Cardiac muscle cell (in vitro differentiated cells and primary cell): ENCODE results near the gene PLEKHS1. TPM values are rescaled to one million over a fixed set of nuclear protein-coding genes. Genes with fewer than 3 reads are reported as not detected.
"Not testable (repeated sequence)": the region's sequence is repeated elsewhere in the genome, so short reads cannot be mapped to it uniquely, and the experiment has no call there.

Experiments used
- DNase-seq, 2 donors: peaks; one replicate each; pipeline versions ENCODE4 v3.0.0 to v3.0.0-alpha.2; 2010 to 2017; ENCODE audit warnings: low read depth in 1 of 2, low spot score in 1 of 2
- H3K27ac ChIP-seq: fragments of 200-600 bp; sonication (generic); 2 replicates; pipeline ENCODE4 v1.5.1; 2016
- H3K27me3 ChIP-seq: fragments of 200-600 bp; sonication (generic); 2 replicates; pipeline ENCODE4 v1.6.0; 2016; ENCODE audit warnings: control low read depth
- H3K36me3 ChIP-seq: fragments of 200-600 bp; sonication (generic); 2 replicates; pipeline ENCODE4 v1.5.1; 2016; ENCODE audit warnings: control low read depth
- H3K4me1 ChIP-seq: fragments of 200-600 bp; sonication (generic); 2 replicates; pipeline ENCODE4 v1.8.1; 2017; ENCODE audit warnings: low read depth, mild to moderate bottlenecking, mixed run types
- H3K4me3 ChIP-seq: fragments of 200-600 bp; sonication (generic); 2 replicates; pipeline ENCODE4 v1.5.1; 2016; ENCODE audit warnings: mild to moderate bottlenecking
- H3K9me3 ChIP-seq: fragments of 200-600 bp; sonication (generic); 2 replicates; pipeline ENCODE4 v1.5.1; 2017; ENCODE audit warnings: low read depth, mild to moderate bottlenecking, control low read depth
- CTCF ChIP-seq: IDR thresholded peaks from 2 replicates; pipeline ENCODE4 v1.5.1; 2012; ENCODE audit warnings: low read depth, mild to moderate bottlenecking, low read length
- polyA plus RNA-seq: library from polyadenylated mRNA; unstranded; fragments of >200 nt; fragmentation: Nextera tagmentation; extraction: Ambion mirVana; gene quantifications from 2 replicates; pipeline ENCODE4 v1.2.1, GENCODE V29; 2016
- total RNA-seq: library from RNA; depleted of rRNA; stranded (reverse); fragments of >200 nt; gene quantifications from 2 replicates; pipeline ENCODE4 v1.2.3, GENCODE V29; 2016

PLEKHS1 gene
- total and polyA plus RNA-seq, 2 experiments from 2014 or later: not detected

- no peaks in the 10 kb centered on the region for H3K4me1 ChIP-seq
- no peaks in the 10 kb centered on the region for H3K36me3 ChIP-seq
- DNase-seq: no peak
Measured at GRCh38 chr10:113764582-113764981, 13.1 kb downstream of the PLEKHS1 start.

GRCh38 chr10:113765910-113766309 lies 14.4 kb downstream of the PLEKHS1 start:
- H3K4me1 ChIP-seq: no peaks in the 10 kb centered on the region
- H3K9me3 ChIP-seq: no peaks in the 10 kb centered on the region
- no peak for DNase-seq
- TF ChIP-seq CTCF: no peak
- H3K27me3 ChIP-seq: peaks cover 74% of the 10 kb centered on the region
- no peaks in the 10 kb centered on the region for H3K36me3 ChIP-seq
- H3K4me3 ChIP-seq: no peak overlapping the region
- H3K27ac ChIP-seq: no peak overlapping the region

More at GRCh38 chr10:113764582-113764981, 13.1 kb downstream of the PLEKHS1 start:
- no peak overlapping the region for H3K27ac ChIP-seq
- H3K9me3 ChIP-seq: no peaks in the 10 kb centered on the region
- no peak overlapping the region for H3K4me3 ChIP-seq
- no peak for TF ChIP-seq CTCF
- peaks cover 61% of the 10 kb centered on the region for H3K27me3 ChIP-seq

- DNase-seq: no peak
- H3K27ac ChIP-seq: no peak overlapping the region
- H3K36me3 ChIP-seq: no peaks in the 10 kb centered on the region
- peaks cover 86% of the 10 kb centered on the region for H3K27me3 ChIP-seq
- no peak for TF ChIP-seq CTCF
- H3K4me3 ChIP-seq: no peak overlapping the region
- H3K4me1 ChIP-seq: no peaks in the 10 kb centered on the region
- no peaks in the 10 kb centered on the region for H3K9me3 ChIP-seq
Measured at GRCh38 chr10:113767222-113767621, 15.7 kb downstream of the PLEKHS1 start.

- no peak for DNase-seq
Measured at GRCh38 chr10:113770346-113770745, 18.9 kb downstream of the PLEKHS1 start.

GRCh38 chr10:113771131-113771530 lies 19.6 kb downstream of the PLEKHS1 start:
- H3K27ac ChIP-seq, H3K4me3 ChIP-seq, H3K4me1 ChIP-seq, DNase-seq, H3K36me3 ChIP-seq, H3K9me3 ChIP-seq: not testable (repeated sequence)
- peaks cover 98% of the 10 kb centered on the region for H3K27me3 ChIP-seq

More at GRCh38 chr10:113770346-113770745, 18.9 kb downstream of the PLEKHS1 start:
- H3K36me3 ChIP-seq: no peaks in the 10 kb centered on the region
- no peak overlapping the region for H3K27ac ChIP-seq
- H3K9me3 ChIP-seq: no peaks in the 10 kb centered on the region
- no peak for TF ChIP-seq CTCF
- no peaks in the 10 kb centered on the region for H3K4me1 ChIP-seq
- no peak overlapping the region for H3K4me3 ChIP-seq
- H3K27me3 ChIP-seq: peaks cover 98% of the 10 kb centered on the region

GRCh38 chr10:113775686-113776294 lies 24.3 kb downstream of the PLEKHS1 start:
- H3K27ac ChIP-seq: no peak overlapping the region
- TF ChIP-seq CTCF: no peak
- H3K27me3 ChIP-seq: peaks cover 89% of the 10 kb centered on the region
- H3K4me3 ChIP-seq: no peak overlapping the region
- no peak for DNase-seq
- no peaks in the 10 kb centered on the region for H3K36me3 ChIP-seq
- no peaks in the 10 kb centered on the region for H3K4me1 ChIP-seq
- no peaks in the 10 kb centered on the region for H3K9me3 ChIP-seq
